Gastroesophageal sphincter (tissue), 3 donors: ENCODE measurements around the gene KRTAP12-1.

Source experiments
- EP300 ChIP-seq: sonication (generic); formaldehyde crosslinking; IDR thresholded peaks from one replicate; pipeline ENCODE4 v1.6.1; 2017; ENCODE audit warnings: antibody characterized with exemption, mild to moderate bottlenecking
- TF ChIP-seq, protein P1 (sequence below), 4 experiments: fragments of 200-600 bp in 2 of 4; fragments of 450-650 bp in 2 of 4; sonication (generic) in 1 of 4; IDR thresholded peaks; one replicate each; pipeline ENCODE4 v1.5.1; 2017 to 2019; ENCODE audit warnings: antibody characterized with exemption in 4 of 4, mild to moderate bottlenecking in 2 of 4, moderate library complexity in 2 of 4

- TF ChIP-seq, protein P1, sequence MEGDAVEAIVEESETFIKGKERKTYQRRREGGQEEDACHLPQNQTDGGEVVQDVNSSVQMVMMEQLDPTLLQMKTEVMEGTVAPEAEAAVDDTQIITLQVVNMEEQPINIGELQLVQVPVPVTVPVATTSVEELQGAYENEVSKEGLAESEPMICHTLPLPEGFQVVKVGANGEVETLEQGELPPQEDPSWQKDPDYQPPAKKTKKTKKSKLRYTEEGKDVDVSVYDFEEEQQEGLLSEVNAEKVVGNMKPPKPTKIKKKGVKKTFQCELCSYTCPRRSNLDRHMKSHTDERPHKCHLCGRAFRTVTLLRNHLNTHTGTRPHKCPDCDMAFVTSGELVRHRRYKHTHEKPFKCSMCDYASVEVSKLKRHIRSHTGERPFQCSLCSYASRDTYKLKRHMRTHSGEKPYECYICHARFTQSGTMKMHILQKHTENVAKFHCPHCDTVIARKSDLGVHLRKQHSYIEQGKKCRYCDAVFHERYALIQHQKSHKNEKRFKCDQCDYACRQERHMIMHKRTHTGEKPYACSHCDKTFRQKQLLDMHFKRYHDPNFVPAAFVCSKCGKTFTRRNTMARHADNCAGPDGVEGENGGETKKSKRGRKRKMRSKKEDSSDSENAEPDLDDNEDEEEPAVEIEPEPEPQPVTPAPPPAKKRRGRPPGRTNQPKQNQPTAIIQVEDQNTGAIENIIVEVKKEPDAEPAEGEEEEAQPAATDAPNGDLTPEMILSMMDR (IDR thresholded peaks at IDR 0.05), result no peak
- no peak for TF ChIP-seq EP300
These were observed 27.0 kb upstream of the KRTAP12-1 start for GRCh38 chr21:44708866-44709425.
